IMR-90 (cell line): ENCODE results near the gene UEVLD. TPM values are rescaled to one million over a fixed set of nuclear protein-coding genes. Genes with fewer than 3 reads are reported as not detected.

Experiments used
- ATAC-seq: fragments of 200-7000 bp; cut with Tn5 transposase; 2 replicates; pipeline ENCODE4 v1.9.1; 2020; ENCODE audit warnings: low read depth, mild to moderate bottlenecking, moderate library complexity
- BruUV-seq: library from RNA; stranded (reverse); fragments of 400-500 nt; replicated peaks from 2 replicates; lab custom pipeline; 2021; lab: Mats Ljungman, UMichigan
- CTCF ChIA-PET: fragments of 300-600 bp; formaldehyde crosslinking; extraction: SDS; loops from one replicate; lab custom pipeline; 2021; ENCODE audit warnings: antibody characterized with exemption; lab: Yijun Ruan, JAX
- POLR2A ChIA-PET: fragments of 300-600 bp; sonication (Branson Sonifier 250); formaldehyde crosslinking; loops from one replicate; lab custom pipeline; 2022; ENCODE audit warnings: antibody characterized with exemption; ENCODE audit not compliant: unreplicated experiment; lab: Charles Lee
- DNase-seq: peaks from one replicate; pipeline ENCODE4 v3.0.0; 2013
- H2AFZ ChIP-seq: replicated peaks from 2 replicates; pipeline ENCODE3; 2013; ENCODE audit warnings: low read length, mild to moderate bottlenecking; ENCODE audit not compliant: poor library complexity
- H2AK5ac ChIP-seq: 2 replicates; pipeline ENCODE4 v1.6.1; 2013; ENCODE audit warnings: low read depth, low read length, inconsistent platforms
- H2AK9ac ChIP-seq: replicated peaks from 2 replicates; pipeline ENCODE3; 2013; ENCODE audit warnings: mild to moderate bottlenecking, low read depth, low read length, moderate library complexity; ENCODE audit not compliant: poor library complexity
- H2BK120ac ChIP-seq: 2 replicates; pipeline ENCODE4 v1.6.1; 2013; ENCODE audit warnings: low read depth, low read length, inconsistent platforms
- H2BK15ac ChIP-seq: 3 replicates; pipeline ENCODE4 v1.6.1; 2013; ENCODE audit warnings: low read depth, low read length, inconsistent platforms
- H2BK20ac ChIP-seq: 2 replicates; pipeline ENCODE4 v1.6.1; 2013; ENCODE audit warnings: low read depth, mild to moderate bottlenecking, inconsistent platforms, low read length, moderate library complexity
- H2BK5ac ChIP-seq: 2 replicates; pipeline ENCODE4 v1.6.1; 2013; ENCODE audit warnings: mild to moderate bottlenecking, low read depth, low read length, inconsistent platforms; ENCODE audit not compliant: poor library complexity, severe bottlenecking
- H3K14ac ChIP-seq: replicated peaks from 2 replicates; pipeline ENCODE4 v1.6.1; 2013; ENCODE audit warnings: low read depth, low read length, inconsistent platforms
- H3K18ac ChIP-seq: 2 replicates; pipeline ENCODE4 v1.6.1; 2013; ENCODE audit warnings: low read depth, low read length, control low read depth
- H3K23ac ChIP-seq: 2 replicates; pipeline ENCODE4 v1.6.1; 2013; ENCODE audit warnings: low read depth, low read length, inconsistent platforms
- H3K27ac ChIP-seq: 2 replicates; pipeline ENCODE4 v1.5.1; 2013; ENCODE audit warnings: mild to moderate bottlenecking, control low read depth, low read length; ENCODE audit not compliant: insufficient read depth
- H3K27me3 ChIP-seq: 2 replicates; pipeline ENCODE4 v1.6.1; 2013; ENCODE audit warnings: low read length; ENCODE audit not compliant: control insufficient read depth, insufficient read depth
- H3K36me3 ChIP-seq: 2 replicates; pipeline ENCODE4 v1.6.1; 2013; ENCODE audit warnings: low read length, mixed read lengths; ENCODE audit not compliant: control insufficient read depth, insufficient read depth
- H3K4ac ChIP-seq: 2 replicates; pipeline ENCODE4 v1.6.1; 2013; ENCODE audit warnings: low read depth, low read length, inconsistent platforms
- H3K4me1 ChIP-seq: 2 replicates; pipeline ENCODE4 v1.6.1; 2013; ENCODE audit warnings: low read length, mixed read lengths; ENCODE audit not compliant: control insufficient read depth, insufficient read depth
- H3K4me2 ChIP-seq: 2 replicates; pipeline ENCODE4 v1.6.1; 2013; ENCODE audit warnings: low read depth, mild to moderate bottlenecking, control low read depth, low read length, moderate library complexity
- H3K4me3 ChIP-seq: 2 replicates; pipeline ENCODE4 v1.5.1; 2013; ENCODE audit warnings: low read depth, mild to moderate bottlenecking, control low read depth, low read length, moderate library complexity; ENCODE audit not compliant: insufficient read depth
- H3K56ac ChIP-seq: 2 replicates; pipeline ENCODE4 v1.6.1; 2013; ENCODE audit warnings: low read length, inconsistent platforms; ENCODE audit not compliant: insufficient read depth; ENCODE audit errors: extremely low read depth
- H3K79me1 ChIP-seq, 2 experiments: 2 replicates each; pipeline ENCODE4 v1.6.1; 2013; ENCODE audit warnings: low read length in 2 of 2, inconsistent platforms in 1 of 2, low read depth in 1 of 2
- H3K9ac ChIP-seq: 2 replicates; pipeline ENCODE4 v1.6.1; 2013; ENCODE audit warnings: low read depth, low read length, control low read depth
- H3K9me1 ChIP-seq: 2 replicates; pipeline ENCODE4 v1.6.1; 2013; ENCODE audit warnings: low read length, inconsistent platforms; ENCODE audit not compliant: insufficient read depth
- H3K9me3 ChIP-seq: 2 replicates; pipeline ENCODE4 v1.6.1; 2013; ENCODE audit warnings: low read length; ENCODE audit not compliant: control insufficient read depth, insufficient read depth
- H4K20me1 ChIP-seq: 2 replicates; pipeline ENCODE4 v1.6.1; 2013; ENCODE audit warnings: low read length, inconsistent platforms; ENCODE audit not compliant: insufficient read depth
- H4K5ac ChIP-seq: 2 replicates; pipeline ENCODE4 v1.6.1; 2013; ENCODE audit warnings: mild to moderate bottlenecking, low read depth, low read length, control low read depth
- H4K8ac ChIP-seq, 2 experiments: 2 replicates each; pipeline ENCODE4 v1.6.1; 2013; ENCODE audit warnings: low read depth in 2 of 2, low read length in 2 of 2, control low read depth in 1 of 2, inconsistent platforms in 1 of 2
- H4K91ac ChIP-seq: 2 replicates; pipeline ENCODE4 v1.6.1; 2013; ENCODE audit warnings: low read depth, low read length, inconsistent platforms; ENCODE audit not compliant: insufficient read depth
- BHLHE40 ChIP-seq: fragments of 150-350 bp; IDR thresholded peaks from 2 replicates; pipeline ENCODE4 v1.6.1; 2016; ENCODE audit warnings: mild to moderate bottlenecking, low read depth, low read length
- CEBPB ChIP-seq: IDR thresholded peaks from 2 replicates; pipeline ENCODE4 v1.6.1; 2012; ENCODE audit warnings: low read depth, low read length, improper control_type of control experiment
- CHD1 ChIP-seq: IDR thresholded peaks from 2 replicates; pipeline ENCODE4 v1.6.1; 2012; ENCODE audit warnings: low read depth, low read length, improper control_type of control experiment
- FOS ChIP-seq: fragments of 150-350 bp; IDR thresholded peaks from 2 replicates; pipeline ENCODE4 v1.6.1; 2016; ENCODE audit warnings: low read depth, low read length
- MAFK ChIP-seq: IDR thresholded peaks from 2 replicates; pipeline ENCODE4 v1.6.1; 2012; ENCODE audit warnings: low read depth, low read length, improper control_type of control experiment
- MAZ ChIP-seq: IDR thresholded peaks from 2 replicates; pipeline ENCODE4 v1.6.1; 2012; ENCODE audit warnings: low read depth, mild to moderate bottlenecking, low read length, improper control_type of control experiment, moderate library complexity, borderline replicate concordance
- MXI1 ChIP-seq: IDR thresholded peaks from 2 replicates; pipeline ENCODE4 v1.6.1; 2012; ENCODE audit warnings: low read depth, mild to moderate bottlenecking, low read length, moderate library complexity, borderline replicate concordance
- NFE2L2 ChIP-seq: fragments of 150-350 bp; IDR thresholded peaks from 2 replicates; pipeline ENCODE4 v1.6.1; 2016; ENCODE audit warnings: low read depth, mild to moderate bottlenecking, low read length
- POLR2A ChIP-seq: IDR thresholded peaks from 2 replicates; pipeline ENCODE4 v1.6.1; 2012; ENCODE audit warnings: mild to moderate bottlenecking, low read depth, low read length
- RAD21 ChIP-seq: IDR thresholded peaks from 2 replicates; pipeline ENCODE4 v1.6.1; 2012; ENCODE audit warnings: low read length, improper control_type of control experiment
- RCOR1 ChIP-seq: IDR thresholded peaks from 2 replicates; pipeline ENCODE4 v1.6.1; 2012; ENCODE audit warnings: mild to moderate bottlenecking, low read length, improper control_type of control experiment; ENCODE audit not compliant: insufficient replicate concordance
- RFX5 ChIP-seq: IDR thresholded peaks from 2 replicates; pipeline ENCODE4 v1.8.0; 2012; ENCODE audit warnings: low read depth, mild to moderate bottlenecking, low read length, moderate library complexity
- SMC3 ChIP-seq: fragments of 150-350 bp; IDR thresholded peaks from 2 replicates; pipeline ENCODE4 v1.6.1; 2016; ENCODE audit warnings: low read depth, mild to moderate bottlenecking, antibody characterized with exemption, low read length, moderate library complexity
- WGBS, 2 experiments: methylation state at CpG; one replicate each; pipeline versions ENCODE4 v1.1.5 to v1.1.7; 2013; ENCODE audit warnings: missing lambda C conversion rate in 2 of 2; ENCODE audit not compliant: insufficient read length in 1 of 2; ENCODE audit errors: extremely low coverage in 2 of 2; 5-methylcytosine and 5-hydroxymethylcytosine counted together
- dilution Hi-C: fragments of 300-500 bp; cut with HindIII; formaldehyde crosslinking; loops from one replicate; pipeline ENCODE4 v1.14.3; 2018; ENCODE audit warnings: low sequenced_read_pairs; ENCODE audit not compliant: unreplicated experiment
- in situ Hi-C: fragments of 300-500 bp; cut with MboI; formaldehyde crosslinking; loops from 3 replicates; pipeline ENCODE4 v1.14.3; 2019; ENCODE audit warnings: low sequenced_read_pairs, inconsistent platforms, mixed read lengths
- intact Hi-C: fragments of 100-400 bp; cut with micrococcal nuclease; formaldehyde crosslinking; loops from 2 replicates; pipeline ENCODE4 v1.10.0; 2022
- polyA plus RNA-seq, 3 experiments: library from polyadenylated mRNA; depleted of rRNA; stranded (reverse); fragments of >200 nt; gene quantifications; 2 replicates each; pipeline ENCODE4 v1.2.3, GENCODE V29; 2012; ENCODE audit warnings: low replicate concordance in 1 of 3
- total RNA-seq: library from RNA; depleted of rRNA; stranded (reverse); fragments of >200 nt; gene quantifications from 2 replicates; pipeline ENCODE4 v1.2.3, GENCODE V29; 2012
- TF ChIP-seq, protein P1 (sequence below): fragments of 150-350 bp; IDR thresholded peaks from 2 replicates; pipeline ENCODE4 v1.6.1; 2017; ENCODE audit warnings: mild to moderate bottlenecking, antibody characterized with exemption, low read length, low read depth

The UEVLD gene
- total and polyA plus RNA-seq, 2 of the 4 experiments (the other 2 are of a cell fraction), result 13.8 to 29.2 TPM

DNA sequence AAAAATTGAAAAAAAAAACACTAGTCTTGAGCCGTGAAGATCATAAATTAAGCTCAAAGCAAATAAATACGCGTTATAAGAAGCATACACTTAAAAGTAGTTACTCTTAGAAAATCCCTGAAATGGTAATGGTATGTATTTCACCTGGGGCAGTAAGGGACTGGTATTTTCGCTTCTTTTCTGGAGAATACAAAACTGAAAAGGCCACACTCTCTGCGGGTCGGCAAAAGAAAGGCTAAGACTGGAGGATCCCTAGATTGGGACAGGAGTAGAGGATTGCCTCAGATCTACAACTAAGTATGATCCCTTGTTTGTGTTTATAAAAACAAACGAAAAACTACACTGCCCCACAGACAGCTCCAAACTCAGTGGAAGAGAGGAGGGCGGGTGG lies 62.4 kb downstream of the UEVLD start:
- Histone ChIP-seq H3K9ac (peak overlapping the region; percentile 86), H3K4ac (peak overlapping the region; percentile 73), H2AK5ac (no peak overlapping the region), H3K18ac (no peak overlapping the region), H3K27ac (peak overlapping the region; percentile 92), H4K91ac (peak overlapping the region; percentile 88), H2BK20ac (no peak overlapping the region), H3K79me1 (peaks cover 34 to 59% of the 10 kb centered on the region in 2 experiments), H3K4me2 (peak overlapping the region; percentile 92), H3K4me3 (peak overlapping the region; percentile 95), H3K23ac (peak overlapping the region; percentile 41; the same call in 1 of the 2 replicates), H3K27me3 (no peaks in the 10 kb centered on the region), H4K5ac (peak overlapping the region; percentile 76), H4K8ac (peak overlapping the region; percentile 90 to 93), H3K9me1 (peaks cover 5% of the 10 kb centered on the region; the same call in 1 of the 2 replicates), H3K14ac (peak overlapping the region; percentile 73), H3K36me3 (peaks cover 5% of the 10 kb centered on the region), H3K4me1 (peaks cover 2% of the 10 kb centered on the region), H2BK120ac (no peak overlapping the region), H3K56ac (peak overlapping the region; percentile 58), H4K20me1 (peaks cover 15% of the 10 kb centered on the region), H3K9me3 (no peaks in the 10 kb centered on the region), H2AFZ (peak overlapping the region; percentile 92), H2BK5ac (peak overlapping the region; percentile 68), H2AK9ac (peak overlapping the region; percentile 56), H2BK15ac (no peak overlapping the region)
- in situ Hi-C loops, result loop anchor here (25.0 kb wide), 1 partner anchor 211 kb away; the partner anchor contains the start of gene IGSF22
- DNase-seq (no peak), ATAC-seq (no peak)
- BruUV-seq, result no TSS peak
- dilution Hi-C loops, result no loop called here
- no peak for TF ChIP-seq CHD1
- no peak for TF ChIP-seq FOS
- no peak for TF ChIP-seq NFE2L2
- TF ChIP-seq MAFK, result no peak
- TF ChIP-seq CEBPB, result no peak
- no peak for TF ChIP-seq RFX5
- no peak for TF ChIP-seq RAD21
- TF ChIP-seq BHLHE40, result no peak
- TF ChIP-seq POLR2A, result no peak
- TF ChIP-seq, protein P1, sequence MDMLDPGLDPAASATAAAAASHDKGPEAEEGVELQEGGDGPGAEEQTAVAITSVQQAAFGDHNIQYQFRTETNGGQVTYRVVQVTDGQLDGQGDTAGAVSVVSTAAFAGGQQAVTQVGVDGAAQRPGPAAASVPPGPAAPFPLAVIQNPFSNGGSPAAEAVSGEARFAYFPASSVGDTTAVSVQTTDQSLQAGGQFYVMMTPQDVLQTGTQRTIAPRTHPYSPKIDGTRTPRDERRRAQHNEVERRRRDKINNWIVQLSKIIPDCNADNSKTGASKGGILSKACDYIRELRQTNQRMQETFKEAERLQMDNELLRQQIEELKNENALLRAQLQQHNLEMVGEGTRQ, result no peak
- TF ChIP-seq RCOR1, result no peak
- no peak for TF ChIP-seq MAZ
- TF ChIP-seq MXI1, result no peak
- no peak for TF ChIP-seq SMC3
- no CpG with 5 or more reads among the region's 8 CpGs for WGBS, 2 experiments
- ChIA-PET POLR2A (no interaction called here), CTCF (no interaction called here)
- intact Hi-C loops, result loop anchor here (5.0 kb wide), 1 partner anchor 284 kb away; no protein-coding TSS in a partner anchor
